ENCODE data around the gene KIF5B. TPM values are rescaled to one million over a fixed set of nuclear protein-coding genes. Genes with fewer than 3 reads are reported as not detected.
"Not testable (repeated sequence)": the region's sequence is repeated elsewhere in the genome, so short reads cannot be mapped to it uniquely, and the experiment has no call there.

The KIF5B gene
- total RNA-seq, 1 donor from 2014 or later, result 138 TPM

GRCh38 chr10:32035038-32035437 is 21.2 kb downstream of the KIF5B start:
- no peak for DNase-seq (ENCODE audit: missing footprints)
- intact Hi-C loops (cut with DNase I), result no loop called here
- ATAC-seq, result no peak

GRCh38 chr10:32033171-32033570 is 23.1 kb downstream of the KIF5B start:
- intact Hi-C loops (cut with DNase I), result no loop called here
- ATAC-seq, result no peak
- DNase-seq (ENCODE audit: missing footprints), result no peak

- ATAC-seq (no peak), DNase-seq (ENCODE audit: missing footprints) (no peak)
- intact Hi-C loops (cut with DNase I), result no loop called here
These were observed 24.3 kb downstream of the KIF5B start for GRCh38 chr10:32031920-32032319.

GRCh38 chr10:32031424-32031823 is 24.8 kb downstream of the KIF5B start:
- DNase-seq (ENCODE audit: missing footprints) (no peak), ATAC-seq (no peak)
- intact Hi-C loops (cut with DNase I), result no loop called here

- intact Hi-C loops (cut with DNase I), result no loop called here
- no peak for ATAC-seq
- no peak for DNase-seq (ENCODE audit: missing footprints)
These were observed 27.5 kb downstream of the KIF5B start for GRCh38 chr10:32028710-32029109.

- no peak for ATAC-seq
- intact Hi-C loops (cut with DNase I), result no loop called here
- DNase-seq (ENCODE audit: missing footprints), result no peak
These were observed 33.0 kb downstream of the KIF5B start for GRCh38 chr10:32023264-32023663.

GRCh38 chr10:32017044-32017443 is 39.2 kb downstream of the KIF5B start:
- ATAC-seq (no peak), DNase-seq (ENCODE audit: missing footprints) (no peak)
- intact Hi-C loops (cut with DNase I), result loop anchor here (10.0 kb wide), 1 partner anchor 268 kb away; no protein-coding TSS in a partner anchor

GRCh38 chr10:32015386-32015785 is 40.8 kb downstream of the KIF5B start:
- intact Hi-C loops (cut with DNase I), result loop anchor here (10.0 kb wide), 1 partner anchor 269 kb away; no protein-coding TSS in a partner anchor
- DNase-seq (ENCODE audit: missing footprints) (no peak), ATAC-seq (no peak)

GRCh38 chr10:32007026-32007425 is 49.2 kb downstream of the KIF5B start:
- DNase-seq (ENCODE audit: missing footprints) (no peak), ATAC-seq (no peak)
- intact Hi-C loops (cut with DNase I), result loop anchor here (5.0 kb wide), 1 partner anchor 80 kb away; the partner anchor contains the start of gene ARHGAP12

GRCh38 chr10:32005050-32005449 is 51.2 kb downstream of the KIF5B start:
- no peak for DNase-seq (ENCODE audit: missing footprints)
- ATAC-seq, result peak; percentile 28
- intact Hi-C loops (cut with DNase I), result loop anchor here (2.0 to 5.0 kb wide), 2 partner anchors 78 to 142 kb away; partner anchors contain the start of gene ARHGAP12

GRCh38 chr10:32004161-32004591 is 52.0 kb downstream of the KIF5B start:
- intact Hi-C loops (cut with DNase I), result loop anchor here (2.0 kb wide), 1 partner anchor 141 kb away; no protein-coding TSS in a partner anchor
- DNase-seq (ENCODE audit: missing footprints), result no peak
- peak; percentile 77 for ATAC-seq

GRCh38 chr10:32002531-32002930 is 53.7 kb downstream of the KIF5B start:
- DNase-seq (ENCODE audit: missing footprints), result no peak
- no peak for ATAC-seq
- intact Hi-C loops (cut with DNase I), result no loop called here

GRCh38 chr10:32000937-32001336 is 55.3 kb downstream of the KIF5B start:
- DNase-seq (ENCODE audit: missing footprints), result no peak
- intact Hi-C loops (cut with DNase I), result no loop called here
- ATAC-seq, result no peak

GRCh38 chr10:31999836-32000235 is 56.4 kb downstream of the KIF5B start:
- DNase-seq (ENCODE audit: missing footprints) (no peak), ATAC-seq (no peak)
- intact Hi-C loops (cut with DNase I), result no loop called here

- ATAC-seq (no peak), DNase-seq (ENCODE audit: missing footprints) (no peak)
- intact Hi-C loops (cut with DNase I), result no loop called here
These were observed 57.1 kb downstream of the KIF5B start for GRCh38 chr10:31999070-31999660.

- DNase-seq (ENCODE audit: missing footprints), result no peak
- ATAC-seq, result no peak
- intact Hi-C loops (cut with DNase I), result no loop called here
These were observed 61.3 kb downstream of the KIF5B start for GRCh38 chr10:31994926-31995325.

GRCh38 chr10:31990937-31991336 is 65.3 kb downstream of the KIF5B start:
- DNase-seq (ENCODE audit: missing footprints) (no peak), ATAC-seq (no peak)
- intact Hi-C loops (cut with DNase I), result no loop called here

- DNase-seq (ENCODE audit: missing footprints); ATAC-seq; intact Hi-C loops (cut with DNase I): not testable (repeated sequence)
These were observed 68.4 kb downstream of the KIF5B start for GRCh38 chr10:31987786-31988185.

- intact Hi-C loops (cut with DNase I), result no loop called here
- no peak for ATAC-seq
- DNase-seq (ENCODE audit: missing footprints), result no peak
These were observed 74.1 kb downstream of the KIF5B start for GRCh38 chr10:31982111-31982510.

- ATAC-seq (no peak), DNase-seq (ENCODE audit: missing footprints) (no peak)
- intact Hi-C loops (cut with DNase I), result no loop called here
These were observed 75.8 kb downstream of the KIF5B start for GRCh38 chr10:31980471-31980870.

GRCh38 chr10:31979071-31979470 is 77.2 kb downstream of the KIF5B start:
- intact Hi-C loops (cut with DNase I); DNase-seq (ENCODE audit: missing footprints); ATAC-seq: not testable (repeated sequence)

Measured in Right ventricle myocardium inferior (tissue), 1 donor.